ENCODE results near the gene EMC10. TPM values are rescaled to one million over a fixed set of nuclear protein-coding genes. Genes with fewer than 3 reads are reported as not detected.
A peak's percentile ranks its signal among the peaks of the same experiment; 100 is the strongest.

EMC10 gene
- total RNA-seq, 1 experiment from 2014 or later = 109 TPM

GRCh38 chr19:50475736-50476223 is 527 bp upstream of the EMC10 start:
- peaks cover 2% of the 10 kb centered on the region for H3K27me3 Mint-ChIP-seq (ENCODE audit: low read depth)
- no peak overlapping the region for H4K5ac ChIP-seq (ENCODE audit: insufficient read length, low read depth, low read length)
- H3K27ac ChIP-seq (ENCODE audit: insufficient read length, low read depth, low read length) = no peak overlapping the region
- H3K23ac ChIP-seq (ENCODE audit: insufficient read length, low read depth, low read length) = no peak overlapping the region
- no peak overlapping the region for H4K8ac ChIP-seq (replicated peaks; ENCODE audit: insufficient read length, low read depth, low read length)
- DNase-seq = no peak
- peaks cover 9% of the 10 kb centered on the region for H3K79me1 ChIP-seq (ENCODE audit: insufficient read depth, low read depth, low read length, poor library complexity, severe bottlenecking)
- no peak overlapping the region for H3K4me2 ChIP-seq (ENCODE audit: insufficient read depth, insufficient read length, low read length)
- H2BK5ac ChIP-seq (ENCODE audit: insufficient read length, low read length) = no peak overlapping the region
- H3K4ac ChIP-seq (ENCODE audit: low read depth, low read length) = no peak overlapping the region
- no peak overlapping the region for H2AK5ac ChIP-seq (ENCODE audit: insufficient read length, low read length)
- no peak overlapping the region for H2BK15ac ChIP-seq (ENCODE audit: low read depth, low read length)
- H4K20me1 ChIP-seq (ENCODE audit: control insufficient read depth, insufficient read depth, insufficient read length) = no peaks in the 10 kb centered on the region
- H3K27ac Mint-ChIP-seq = peak overlapping the region in 2 of 3 experiments; percentile 22 to 93; a peak in 2 of 7 replicates
- H3K9ac ChIP-seq (ENCODE audit: extremely low read depth, insufficient read length, low read length) = no peak overlapping the region
- peaks cover 8 to 21% of the 10 kb centered on the region in 2 experiments for H3K4me1 Mint-ChIP-seq
- H2BK20ac ChIP-seq (ENCODE audit: low read depth, low read length, poor library complexity, severe bottlenecking) = no peak overlapping the region
- H2BK12ac ChIP-seq (ENCODE audit: insufficient read length, low read depth, low read length) = no peak overlapping the region
- peaks cover 7% of the 10 kb centered on the region for H3K9me3 ChIP-seq (ENCODE audit: control insufficient read depth, low read depth, low read length)
- no peaks in the 10 kb centered on the region for H3K23me2 ChIP-seq (ENCODE audit: insufficient read length, low read depth, low read length, poor library complexity, severe bottlenecking)
- H3K36me3 Mint-ChIP-seq (ENCODE audit: insufficient read depth in 1 of 3, low read depth in 3 of 3) = peaks cover 25 to 30% (median 28%) of the 10 kb centered on the region in 3 experiments
- no CpG with 5 or more reads among the region's 29 CpGs for WGBS (ENCODE audit: extremely low coverage, insufficient read length, low lambda C conversion rate)
- no peak for TF ChIP-seq CTCF (conservative IDR thresholded peaks at IDR 0.05)
- H3K4me1 ChIP-seq (ENCODE audit: insufficient read depth, low read length) = peaks cover 4% of the 10 kb centered on the region; the same call in 1 of the 2 replicates
- H3K56ac ChIP-seq (ENCODE audit: insufficient read length, low read depth, low read length) = no peak overlapping the region
- no peak overlapping the region for H4K91ac ChIP-seq (ENCODE audit: insufficient read length, low read depth, low read length)
- H3K4me3 Mint-ChIP-seq = peak overlapping the region; percentile 96 to 99
- H2AFZ ChIP-seq (ENCODE audit: low read length) = no peak overlapping the region
- no peaks in the 10 kb centered on the region for H3K27me3 ChIP-seq (ENCODE audit: insufficient read depth, low read length)
- H3K79me2 ChIP-seq (ENCODE audit: insufficient read depth, low read length) = peaks cover 5% of the 10 kb centered on the region; the same call in 1 of the 2 replicates
- no peak overlapping the region for H2BK120ac ChIP-seq (ENCODE audit: low read depth, low read length, poor library complexity, severe bottlenecking)
- peaks cover 10 to 21% of the 10 kb centered on the region in 2 experiments for H3K9me3 Mint-ChIP-seq
- H3K18ac ChIP-seq (ENCODE audit: insufficient read length, low read depth, low read length) = peak overlapping the region; percentile 20
- no peak overlapping the region for H3K14ac ChIP-seq (ENCODE audit: insufficient read depth, low read length)
- no peak overlapping the region for H3T11ph ChIP-seq (ENCODE audit: low read length)
